HEK293 (cell line): Measurements from ENCODE around the gene ZNF236.

Source experiments
- CTCF ChIA-PET: fragments of 350-600 bp; formaldehyde crosslinking; extraction: SDS; loops from one replicate; lab custom pipeline; 2021; ENCODE audit warnings: antibody characterized with exemption; lab: Yijun Ruan, JAX
- POLR2A ChIA-PET: fragments of 300-600 bp; formaldehyde crosslinking; extraction: SDS; loops from one replicate; lab custom pipeline; 2020; ENCODE audit warnings: antibody characterized with exemption, inconsistent platforms; lab: Yijun Ruan, JAX
- H3K27ac ChIP-seq: fragments of 200-500 bp; sonication (Bioruptor generic); 2 replicates; pipeline ENCODE4 v1.5.1; 2014; ENCODE audit warnings: low read depth, low read length, control low read depth, inconsistent platforms; ENCODE audit errors: extremely low read depth
- H3K36me3 ChIP-seq, 2 experiments: fragments of 200-500 bp in 1 of 2; sonication (Bioruptor generic) in 1 of 2; 1 replicate in 1 of 2; 2 replicates in 1 of 2; pipeline ENCODE4 v1.5.1; 2014 to 2017; ENCODE audit warnings: inconsistent platforms in 2 of 2, low read length in 2 of 2; ENCODE audit not compliant: control insufficient read depth in 2 of 2, insufficient read depth in 1 of 2
- H3K4me1 ChIP-seq: fragments of 200-500 bp; sonication (Bioruptor generic); 2 replicates; pipeline ENCODE4 v1.5.1; 2014; ENCODE audit warnings: mild to moderate bottlenecking, low read length, inconsistent platforms; ENCODE audit not compliant: control insufficient read depth, insufficient read depth
- H3K4me3 ChIP-seq: 2 replicates; pipeline ENCODE4 v1.5.1; 2011; ENCODE audit warnings: low read depth, mild to moderate bottlenecking, control low read depth, low read length, moderate library complexity
- H3K9me3 ChIP-seq: fragments of 200-500 bp; sonication (Bioruptor generic); 2 replicates; pipeline ENCODE4 v1.5.1; 2014; ENCODE audit warnings: low read depth, low read length, inconsistent platforms; ENCODE audit not compliant: control insufficient read depth, insufficient read depth
- SCRT2 ChIP-seq: fragments of 450-650 bp; formaldehyde crosslinking; IDR thresholded peaks from 2 replicates; pipeline ENCODE4 v1.5.1; 2016; ENCODE audit warnings: missing biosample characterization, missing genetic modification characterization
- ZIC2 ChIP-seq: fragments of 450-650 bp; formaldehyde crosslinking; IDR thresholded peaks from 2 replicates; pipeline ENCODE4 v1.5.1; 2016; ENCODE audit warnings: missing biosample characterization, missing genetic modification characterization
- ZNF121 ChIP-seq: fragments of 450-650 bp; formaldehyde crosslinking; IDR thresholded peaks from 2 replicates; pipeline ENCODE4 v1.5.1; 2016; ENCODE audit warnings: missing biosample characterization, missing genetic modification characterization
- ZNF202 ChIP-seq: fragments of 450-650 bp; formaldehyde crosslinking; IDR thresholded peaks from 2 replicates; pipeline ENCODE4 v1.5.1; 2016; ENCODE audit warnings: missing biosample characterization, missing genetic modification characterization, borderline replicate concordance
- ZNF266 ChIP-seq: fragments of 450-650 bp; formaldehyde crosslinking; IDR thresholded peaks from 2 replicates; pipeline ENCODE4 v1.5.1; 2016; ENCODE audit warnings: missing biosample characterization, missing genetic modification characterization, low read depth
- ZNF391 ChIP-seq: fragments of 450-650 bp; formaldehyde crosslinking; IDR thresholded peaks from 2 replicates; pipeline ENCODE4 v1.5.1; 2016; ENCODE audit warnings: low read depth, missing biosample characterization, missing genetic modification characterization, borderline replicate concordance
- ZNF518A ChIP-seq: fragments of 450-650 bp; formaldehyde crosslinking; conservative IDR thresholded peaks from 2 replicates; pipeline ENCODE4 v1.5.1; 2016; ENCODE audit warnings: low read depth, missing biosample characterization, missing genetic modification characterization
- ZNF521 ChIP-seq: fragments of 450-650 bp; formaldehyde crosslinking; IDR thresholded peaks from 2 replicates; pipeline ENCODE4 v1.5.1; 2017; ENCODE audit warnings: missing biosample characterization, mild to moderate bottlenecking, missing genetic modification characterization
- ZNF544 ChIP-seq: fragments of 450-650 bp; formaldehyde crosslinking; IDR thresholded peaks from 2 replicates; pipeline ENCODE4 v1.5.0; 2017; ENCODE audit warnings: missing biosample characterization, missing genetic modification characterization
- ZNF610 ChIP-seq: fragments of 450-650 bp; formaldehyde crosslinking; IDR thresholded peaks from 2 replicates; pipeline ENCODE4 v1.5.1; 2016; ENCODE audit warnings: missing biosample characterization, missing genetic modification characterization, borderline replicate concordance
- ZNF623 ChIP-seq: fragments of 450-650 bp; formaldehyde crosslinking; IDR thresholded peaks from 2 replicates; pipeline ENCODE4 v1.5.1; 2016; ENCODE audit warnings: missing biosample characterization, missing genetic modification characterization
- ZNF624 ChIP-seq: fragments of 450-650 bp; formaldehyde crosslinking; IDR thresholded peaks from 2 replicates; pipeline ENCODE4 v1.5.1; 2017; ENCODE audit warnings: missing biosample characterization, missing genetic modification characterization
- TF ChIP-seq, protein P1 (sequence below): fragments of 450-650 bp; formaldehyde crosslinking; IDR thresholded peaks from 2 replicates; pipeline ENCODE4 v1.5.1; 2016; ENCODE audit warnings: missing biosample characterization, missing genetic modification characterization
- TF ChIP-seq, protein P2 (sequence below): fragments of 450-650 bp; formaldehyde crosslinking; IDR thresholded peaks from 2 replicates; pipeline ENCODE4 v1.5.1; 2017; ENCODE audit warnings: missing biosample characterization, missing genetic modification characterization
- TF ChIP-seq, protein P3 (sequence below): fragments of 450-650 bp; formaldehyde crosslinking; IDR thresholded peaks from 2 replicates; pipeline ENCODE4 v1.5.1; 2017; ENCODE audit warnings: missing biosample characterization, missing genetic modification characterization
- TF ChIP-seq, protein P4 (sequence below): fragments of 450-650 bp; formaldehyde crosslinking; IDR thresholded peaks from 2 replicates; pipeline ENCODE4 v1.5.1; 2016; ENCODE audit warnings: missing biosample characterization, missing genetic modification characterization, borderline replicate concordance

The ZNF236 gene

DNA sequence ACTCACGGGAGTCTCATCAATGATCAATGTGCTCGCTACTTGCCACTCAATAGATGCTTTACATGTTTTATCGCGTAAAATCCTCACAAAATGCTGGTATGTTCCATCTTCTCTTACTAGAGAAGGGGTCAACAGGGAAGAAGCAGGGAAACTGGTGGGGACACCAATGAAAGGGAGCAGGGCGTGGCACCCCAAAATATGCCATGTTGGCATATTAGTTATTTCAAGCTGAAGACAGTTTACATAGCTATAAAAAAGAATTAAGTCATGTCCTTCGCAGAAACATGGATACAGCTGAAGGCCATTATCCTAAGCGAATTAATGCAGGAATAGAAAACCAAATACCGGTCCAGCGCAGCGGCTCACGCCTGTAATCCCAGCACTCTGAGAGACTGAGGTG is 8.1 kb upstream of the ZNF236 start:
- H3K4me3 ChIP-seq = no peak overlapping the region
- H3K36me3 ChIP-seq = peaks cover 0 to 3% of the 10 kb centered on the region in 2 experiments; a peak in 2 of 3 replicates
- no peak overlapping the region for H3K27ac ChIP-seq
- CTCF ChIA-PET = interaction anchor here (0.7 to 4.6 kb wide), 2 partner anchors 12 to 61 kb away, joined by 3 to 44 read pairs; no protein-coding TSS in a partner anchor
- no peaks in the 10 kb centered on the region for H3K4me1 ChIP-seq
- no peak for TF ChIP-seq ZNF624 (tag by site-specific recombination)
- no peak for TF ChIP-seq ZNF623 (tag by site-specific recombination)
- no peak for TF ChIP-seq ZNF610 (tag by site-specific recombination)
- TF ChIP-seq ZIC2 (tag by site-specific recombination) = no peak
- TF ChIP-seq SCRT2 = no peak
- TF ChIP-seq, protein P1, sequence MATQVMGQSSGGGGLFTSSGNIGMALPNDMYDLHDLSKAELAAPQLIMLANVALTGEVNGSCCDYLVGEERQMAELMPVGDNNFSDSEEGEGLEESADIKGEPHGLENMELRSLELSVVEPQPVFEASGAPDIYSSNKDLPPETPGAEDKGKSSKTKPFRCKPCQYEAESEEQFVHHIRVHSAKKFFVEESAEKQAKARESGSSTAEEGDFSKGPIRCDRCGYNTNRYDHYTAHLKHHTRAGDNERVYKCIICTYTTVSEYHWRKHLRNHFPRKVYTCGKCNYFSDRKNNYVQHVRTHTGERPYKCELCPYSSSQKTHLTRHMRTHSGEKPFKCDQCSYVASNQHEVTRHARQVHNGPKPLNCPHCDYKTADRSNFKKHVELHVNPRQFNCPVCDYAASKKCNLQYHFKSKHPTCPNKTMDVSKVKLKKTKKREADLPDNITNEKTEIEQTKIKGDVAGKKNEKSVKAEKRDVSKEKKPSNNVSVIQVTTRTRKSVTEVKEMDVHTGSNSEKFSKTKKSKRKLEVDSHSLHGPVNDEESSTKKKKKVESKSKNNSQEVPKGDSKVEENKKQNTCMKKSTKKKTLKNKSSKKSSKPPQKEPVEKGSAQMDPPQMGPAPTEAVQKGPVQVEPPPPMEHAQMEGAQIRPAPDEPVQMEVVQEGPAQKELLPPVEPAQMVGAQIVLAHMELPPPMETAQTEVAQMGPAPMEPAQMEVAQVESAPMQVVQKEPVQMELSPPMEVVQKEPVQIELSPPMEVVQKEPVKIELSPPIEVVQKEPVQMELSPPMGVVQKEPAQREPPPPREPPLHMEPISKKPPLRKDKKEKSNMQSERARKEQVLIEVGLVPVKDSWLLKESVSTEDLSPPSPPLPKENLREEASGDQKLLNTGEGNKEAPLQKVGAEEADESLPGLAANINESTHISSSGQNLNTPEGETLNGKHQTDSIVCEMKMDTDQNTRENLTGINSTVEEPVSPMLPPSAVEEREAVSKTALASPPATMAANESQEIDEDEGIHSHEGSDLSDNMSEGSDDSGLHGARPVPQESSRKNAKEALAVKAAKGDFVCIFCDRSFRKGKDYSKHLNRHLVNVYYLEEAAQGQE (tag by site-specific recombination) = no peak
- TF ChIP-seq ZNF391 (tag by site-specific recombination) = no peak
- no peak for TF ChIP-seq ZNF121
- no peak for TF ChIP-seq ZNF518A (tag by site-specific recombination)
- TF ChIP-seq, protein P2, sequence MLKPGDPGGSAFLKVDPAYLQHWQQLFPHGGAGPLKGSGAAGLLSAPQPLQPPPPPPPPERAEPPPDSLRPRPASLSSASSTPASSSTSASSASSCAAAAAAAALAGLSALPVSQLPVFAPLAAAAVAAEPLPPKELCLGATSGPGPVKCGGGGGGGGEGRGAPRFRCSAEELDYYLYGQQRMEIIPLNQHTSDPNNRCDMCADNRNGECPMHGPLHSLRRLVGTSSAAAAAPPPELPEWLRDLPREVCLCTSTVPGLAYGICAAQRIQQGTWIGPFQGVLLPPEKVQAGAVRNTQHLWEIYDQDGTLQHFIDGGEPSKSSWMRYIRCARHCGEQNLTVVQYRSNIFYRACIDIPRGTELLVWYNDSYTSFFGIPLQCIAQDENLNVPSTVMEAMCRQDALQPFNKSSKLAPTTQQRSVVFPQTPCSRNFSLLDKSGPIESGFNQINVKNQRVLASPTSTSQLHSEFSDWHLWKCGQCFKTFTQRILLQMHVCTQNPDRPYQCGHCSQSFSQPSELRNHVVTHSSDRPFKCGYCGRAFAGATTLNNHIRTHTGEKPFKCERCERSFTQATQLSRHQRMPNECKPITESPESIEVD (tag by site-specific recombination) = no peak
- TF ChIP-seq ZNF521 (tag by site-specific recombination) = no peak
- TF ChIP-seq, protein P3, sequence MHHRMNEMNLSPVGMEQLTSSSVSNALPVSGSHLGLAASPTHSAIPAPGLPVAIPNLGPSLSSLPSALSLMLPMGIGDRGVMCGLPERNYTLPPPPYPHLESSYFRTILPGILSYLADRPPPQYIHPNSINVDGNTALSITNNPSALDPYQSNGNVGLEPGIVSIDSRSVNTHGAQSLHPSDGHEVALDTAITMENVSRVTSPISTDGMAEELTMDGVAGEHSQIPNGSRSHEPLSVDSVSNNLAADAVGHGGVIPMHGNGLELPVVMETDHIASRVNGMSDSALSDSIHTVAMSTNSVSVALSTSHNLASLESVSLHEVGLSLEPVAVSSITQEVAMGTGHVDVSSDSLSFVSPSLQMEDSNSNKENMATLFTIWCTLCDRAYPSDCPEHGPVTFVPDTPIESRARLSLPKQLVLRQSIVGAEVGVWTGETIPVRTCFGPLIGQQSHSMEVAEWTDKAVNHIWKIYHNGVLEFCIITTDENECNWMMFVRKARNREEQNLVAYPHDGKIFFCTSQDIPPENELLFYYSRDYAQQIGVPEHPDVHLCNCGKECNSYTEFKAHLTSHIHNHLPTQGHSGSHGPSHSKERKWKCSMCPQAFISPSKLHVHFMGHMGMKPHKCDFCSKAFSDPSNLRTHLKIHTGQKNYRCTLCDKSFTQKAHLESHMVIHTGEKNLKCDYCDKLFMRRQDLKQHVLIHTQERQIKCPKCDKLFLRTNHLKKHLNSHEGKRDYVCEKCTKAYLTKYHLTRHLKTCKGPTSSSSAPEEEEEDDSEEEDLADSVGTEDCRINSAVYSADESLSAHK (tag by site-specific recombination) = no peak
- TF ChIP-seq, protein P4, sequence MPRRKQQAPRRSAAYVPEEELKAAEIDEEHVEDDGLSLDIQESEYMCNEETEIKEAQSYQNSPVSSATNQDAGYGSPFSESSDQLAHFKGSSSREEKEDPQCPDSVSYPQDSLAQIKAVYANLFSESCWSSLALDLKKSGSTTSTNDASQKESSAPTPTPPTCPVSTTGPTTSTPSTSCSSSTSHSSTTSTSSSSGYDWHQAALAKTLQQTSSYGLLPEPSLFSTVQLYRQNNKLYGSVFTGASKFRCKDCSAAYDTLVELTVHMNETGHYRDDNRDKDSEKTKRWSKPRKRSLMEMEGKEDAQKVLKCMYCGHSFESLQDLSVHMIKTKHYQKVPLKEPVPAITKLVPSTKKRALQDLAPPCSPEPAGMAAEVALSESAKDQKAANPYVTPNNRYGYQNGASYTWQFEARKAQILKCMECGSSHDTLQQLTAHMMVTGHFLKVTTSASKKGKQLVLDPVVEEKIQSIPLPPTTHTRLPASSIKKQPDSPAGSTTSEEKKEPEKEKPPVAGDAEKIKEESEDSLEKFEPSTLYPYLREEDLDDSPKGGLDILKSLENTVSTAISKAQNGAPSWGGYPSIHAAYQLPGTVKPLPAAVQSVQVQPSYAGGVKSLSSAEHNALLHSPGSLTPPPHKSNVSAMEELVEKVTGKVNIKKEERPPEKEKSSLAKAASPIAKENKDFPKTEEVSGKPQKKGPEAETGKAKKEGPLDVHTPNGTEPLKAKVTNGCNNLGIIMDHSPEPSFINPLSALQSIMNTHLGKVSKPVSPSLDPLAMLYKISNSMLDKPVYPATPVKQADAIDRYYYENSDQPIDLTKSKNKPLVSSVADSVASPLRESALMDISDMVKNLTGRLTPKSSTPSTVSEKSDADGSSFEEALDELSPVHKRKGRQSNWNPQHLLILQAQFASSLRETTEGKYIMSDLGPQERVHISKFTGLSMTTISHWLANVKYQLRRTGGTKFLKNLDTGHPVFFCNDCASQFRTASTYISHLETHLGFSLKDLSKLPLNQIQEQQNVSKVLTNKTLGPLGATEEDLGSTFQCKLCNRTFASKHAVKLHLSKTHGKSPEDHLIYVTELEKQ (tag by site-specific recombination) = no peak
- no peak for TF ChIP-seq ZNF266 (tag by site-specific recombination)
- no peak for TF ChIP-seq ZNF544 (tag by site-specific recombination)
- TF ChIP-seq ZNF202 (tag by site-specific recombination) = no peak
- no peaks in the 10 kb centered on the region for H3K9me3 ChIP-seq
- POLR2A ChIA-PET = no interaction called here
